ENCODE results near the gene NXN. TPM values are rescaled to one million over a fixed set of nuclear protein-coding genes. Genes with fewer than 3 reads are reported as not detected.

NXN gene
- total RNA-seq, 1 donor from 2014 or later = 177 TPM

DNA sequence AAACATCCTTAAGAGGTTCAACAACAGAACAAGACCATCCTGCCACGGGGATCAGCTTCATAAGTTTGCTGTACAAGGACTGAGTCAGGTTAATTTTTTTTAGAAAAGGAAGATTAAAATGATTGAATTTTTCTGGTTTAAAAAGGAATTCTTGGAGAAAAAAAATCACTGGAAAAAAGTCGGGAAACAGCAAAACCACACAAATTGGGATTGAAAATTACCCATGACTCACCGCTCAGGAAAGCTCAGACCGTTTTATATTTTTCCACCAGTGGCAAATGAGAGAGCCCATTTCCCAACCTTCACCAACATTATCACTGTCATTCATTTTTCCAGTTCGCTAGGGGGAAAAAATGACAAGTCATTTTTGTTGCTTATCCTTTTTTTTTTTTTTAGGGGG lies 150.8 kb downstream of the NXN start:
- Mint-ChIP-seq H3K36me3 (ENCODE audit: unreplicated experiment) (peaks cover 9% of the 10 kb centered on the region), H3K9me3 (ENCODE audit: unreplicated experiment) (peaks cover 23% of the 10 kb centered on the region), H3K27me3 (ENCODE audit: unreplicated experiment) (peaks cover 9% of the 10 kb centered on the region), H3K4me1 (ENCODE audit: low read depth, unreplicated experiment) (peaks cover 24% of the 10 kb centered on the region), H3K4me3 (ENCODE audit: unreplicated experiment) (no peak overlapping the region), H3K27ac (ENCODE audit: unreplicated experiment) (peak overlapping the region; percentile 17)
- TF ChIP-seq, protein P1, sequence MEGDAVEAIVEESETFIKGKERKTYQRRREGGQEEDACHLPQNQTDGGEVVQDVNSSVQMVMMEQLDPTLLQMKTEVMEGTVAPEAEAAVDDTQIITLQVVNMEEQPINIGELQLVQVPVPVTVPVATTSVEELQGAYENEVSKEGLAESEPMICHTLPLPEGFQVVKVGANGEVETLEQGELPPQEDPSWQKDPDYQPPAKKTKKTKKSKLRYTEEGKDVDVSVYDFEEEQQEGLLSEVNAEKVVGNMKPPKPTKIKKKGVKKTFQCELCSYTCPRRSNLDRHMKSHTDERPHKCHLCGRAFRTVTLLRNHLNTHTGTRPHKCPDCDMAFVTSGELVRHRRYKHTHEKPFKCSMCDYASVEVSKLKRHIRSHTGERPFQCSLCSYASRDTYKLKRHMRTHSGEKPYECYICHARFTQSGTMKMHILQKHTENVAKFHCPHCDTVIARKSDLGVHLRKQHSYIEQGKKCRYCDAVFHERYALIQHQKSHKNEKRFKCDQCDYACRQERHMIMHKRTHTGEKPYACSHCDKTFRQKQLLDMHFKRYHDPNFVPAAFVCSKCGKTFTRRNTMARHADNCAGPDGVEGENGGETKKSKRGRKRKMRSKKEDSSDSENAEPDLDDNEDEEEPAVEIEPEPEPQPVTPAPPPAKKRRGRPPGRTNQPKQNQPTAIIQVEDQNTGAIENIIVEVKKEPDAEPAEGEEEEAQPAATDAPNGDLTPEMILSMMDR (IDR thresholded peaks at IDR 0.05; ENCODE audit: partially characterized antibody, unreplicated experiment) = no peak
- no peak for DNase-seq

DNA sequence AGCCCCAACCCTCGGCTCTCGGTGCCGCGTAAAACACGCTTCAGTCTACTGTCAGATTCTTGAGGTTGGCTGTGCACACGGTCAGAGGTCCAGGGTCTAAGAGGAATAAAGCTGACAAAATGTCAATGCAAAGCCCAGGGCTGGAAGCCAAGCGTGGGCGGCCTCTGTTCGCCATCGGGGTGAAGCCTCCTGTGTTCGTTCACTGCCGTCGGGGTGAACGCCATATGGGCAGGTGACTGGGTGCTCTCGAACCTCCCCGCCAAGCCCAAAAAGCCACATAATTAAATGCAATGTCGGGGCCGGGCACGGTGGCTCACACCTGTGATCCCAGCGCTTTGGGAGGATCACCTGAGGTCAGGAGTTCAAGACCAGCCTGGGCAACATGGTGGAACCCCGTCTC lies 152.8 kb downstream of the NXN start:
- TF ChIP-seq, protein P1 (IDR thresholded peaks at IDR 0.05; ENCODE audit: partially characterized antibody, unreplicated experiment) = no peak
- peaks cover 12% of the 10 kb centered on the region for H3K27me3 Mint-ChIP-seq (ENCODE audit: unreplicated experiment)
- no peak for DNase-seq
- peaks cover 27% of the 10 kb centered on the region for H3K4me1 Mint-ChIP-seq (ENCODE audit: low read depth, unreplicated experiment)
- peak overlapping the region; percentile 96 for H3K27ac Mint-ChIP-seq (ENCODE audit: unreplicated experiment)
- peak overlapping the region; percentile 75 for H3K4me3 Mint-ChIP-seq (ENCODE audit: unreplicated experiment)
- H3K36me3 Mint-ChIP-seq (ENCODE audit: unreplicated experiment) = no peaks in the 10 kb centered on the region
- H3K9me3 Mint-ChIP-seq (ENCODE audit: unreplicated experiment) = peaks cover 23% of the 10 kb centered on the region

DNA sequence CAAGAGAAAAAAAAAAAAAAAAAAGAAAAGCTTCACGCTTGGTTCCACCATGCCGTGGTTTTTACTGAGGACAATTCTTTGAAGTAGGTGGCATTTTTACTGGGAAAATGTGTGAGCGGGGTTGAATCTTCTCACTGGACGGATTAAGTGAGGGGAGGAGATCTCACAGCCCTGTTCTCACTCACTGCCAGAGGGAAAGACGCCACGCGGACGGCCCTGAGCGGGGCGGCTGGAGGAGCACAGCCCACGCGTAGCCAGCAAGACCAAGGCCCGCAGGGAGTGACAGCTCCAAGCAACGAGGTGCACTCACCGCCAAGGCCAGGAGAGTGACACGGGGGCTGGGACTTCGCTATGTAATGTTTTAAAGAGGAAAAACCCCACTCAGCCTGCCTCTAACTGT lies 154.4 kb downstream of the NXN start:
- peaks cover 19% of the 10 kb centered on the region for H3K9me3 Mint-ChIP-seq (ENCODE audit: unreplicated experiment)
- H3K27ac Mint-ChIP-seq (ENCODE audit: unreplicated experiment) = peak overlapping the region; percentile 72
- peak overlapping the region; percentile 55 for H3K4me3 Mint-ChIP-seq (ENCODE audit: unreplicated experiment)

DNA sequence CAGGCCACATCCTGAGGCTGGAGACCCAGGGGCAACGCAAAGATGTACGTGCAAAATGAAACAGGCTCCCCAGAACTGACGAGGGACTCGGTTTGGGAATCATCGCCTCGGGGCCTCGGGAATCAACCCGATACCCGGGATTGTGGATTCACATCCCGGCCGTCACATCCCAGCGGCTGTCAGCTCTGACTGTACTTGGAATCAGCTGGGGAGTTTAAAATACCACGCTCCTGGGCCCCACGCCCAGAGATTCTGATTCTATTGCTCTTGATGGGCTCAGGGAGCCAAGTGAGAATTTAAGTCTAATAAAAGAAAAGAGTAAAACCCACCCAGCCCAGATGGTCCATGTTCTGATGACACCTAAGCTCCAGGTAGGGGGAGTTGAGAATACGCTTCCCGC lies 155.2 kb downstream of the NXN start:
- Mint-ChIP-seq H3K36me3 (ENCODE audit: unreplicated experiment) (peaks cover 5% of the 10 kb centered on the region), H3K4me3 (ENCODE audit: unreplicated experiment) (peak overlapping the region; percentile 25)

More for the DNA sequence above, 154.4 kb downstream of the NXN start:
- DNase-seq = no peak
- no peaks in the 10 kb centered on the region for H3K36me3 Mint-ChIP-seq (ENCODE audit: unreplicated experiment)
- TF ChIP-seq, protein P1 (IDR thresholded peaks at IDR 0.05; ENCODE audit: partially characterized antibody, unreplicated experiment) = no peak
- peaks cover 25% of the 10 kb centered on the region for H3K4me1 Mint-ChIP-seq (ENCODE audit: low read depth, unreplicated experiment)
- peaks cover 14% of the 10 kb centered on the region for H3K27me3 Mint-ChIP-seq (ENCODE audit: unreplicated experiment)

DNA sequence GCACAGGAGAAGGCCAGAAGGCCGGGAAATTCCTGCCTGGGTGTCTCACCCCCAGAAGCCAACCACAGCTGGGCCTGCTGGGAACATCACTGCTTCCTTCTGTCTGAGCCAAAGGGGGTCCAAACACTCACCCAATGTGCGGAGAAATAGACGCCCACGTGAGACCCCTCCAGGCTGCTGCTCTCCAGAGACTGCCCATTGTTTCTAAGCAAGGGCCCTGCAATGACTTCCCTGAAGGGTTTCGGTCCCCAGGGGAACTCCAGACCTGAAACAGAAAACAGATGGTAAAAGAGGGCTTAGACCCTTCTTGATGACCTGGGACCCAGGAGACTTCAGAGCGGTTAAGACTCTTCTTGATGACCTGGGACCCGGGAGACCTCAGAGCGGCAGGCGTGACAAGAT lies 156.1 kb downstream of the NXN start:
- peaks cover 26% of the 10 kb centered on the region for H3K4me1 Mint-ChIP-seq (ENCODE audit: low read depth, unreplicated experiment)
- H3K27me3 Mint-ChIP-seq (ENCODE audit: unreplicated experiment) = peaks cover 14% of the 10 kb centered on the region
- H3K36me3 Mint-ChIP-seq (ENCODE audit: unreplicated experiment) = peaks cover 5% of the 10 kb centered on the region
- DNase-seq = no peak
- H3K4me3 Mint-ChIP-seq (ENCODE audit: unreplicated experiment) = peak overlapping the region; percentile 72
- TF ChIP-seq, protein P1 (IDR thresholded peaks at IDR 0.05; ENCODE audit: partially characterized antibody, unreplicated experiment) = no peak
- peak overlapping the region; percentile 57 for H3K27ac Mint-ChIP-seq (ENCODE audit: unreplicated experiment)
- H3K9me3 Mint-ChIP-seq (ENCODE audit: unreplicated experiment) = peaks cover 20% of the 10 kb centered on the region

More for the DNA sequence above, 155.2 kb downstream of the NXN start:
- TF ChIP-seq, protein P1 (IDR thresholded peaks at IDR 0.05; ENCODE audit: partially characterized antibody, unreplicated experiment) = no peak
- Mint-ChIP-seq H3K27me3 (ENCODE audit: unreplicated experiment) (peaks cover 14% of the 10 kb centered on the region), H3K9me3 (ENCODE audit: unreplicated experiment) (peaks cover 20% of the 10 kb centered on the region), H3K27ac (ENCODE audit: unreplicated experiment) (peak overlapping the region; percentile 28), H3K4me1 (ENCODE audit: low read depth, unreplicated experiment) (peaks cover 26% of the 10 kb centered on the region)
- DNase-seq = no peak

All from glutamatergic neuron (in vitro differentiated cells).